Loucy (cell line): ENCODE data around the gene NLRC5.
"Not testable (repeated sequence)": the region's sequence is repeated elsewhere in the genome, so short reads cannot be mapped to it uniquely, and the experiment has no call there.

Experiments used
- H2AFZ ChIP-seq: fragments of 200-600 bp; sonication (generic); 2 replicates; pipeline ENCODE4 v1.6.0; 2016; ENCODE audit warnings: antibody characterized with exemption, mild to moderate bottlenecking, low read length, moderate library complexity
- H3F3A ChIP-seq: fragments of 200-600 bp; 2 replicates; pipeline ENCODE4 v1.6.0; 2016; ENCODE audit warnings: antibody characterized with exemption, low read depth, mild to moderate bottlenecking
- H3K27me3 ChIP-seq: fragments of 200-600 bp; sonication (generic); 2 replicates; pipeline ENCODE4 v1.6.1; 2014; ENCODE audit warnings: low read length, mild to moderate bottlenecking; ENCODE audit not compliant: insufficient read depth, poor library complexity, severe bottlenecking
- H3K36me3 ChIP-seq: fragments of 200-600 bp; sonication (generic); 2 replicates; pipeline ENCODE4 v1.6.1; 2016; ENCODE audit warnings: low read length; ENCODE audit not compliant: insufficient read depth
- H3K4me1 ChIP-seq: fragments of 200-600 bp; sonication (generic); 2 replicates; pipeline ENCODE4 v1.5.1; 2014; ENCODE audit warnings: low read length, mild to moderate bottlenecking; ENCODE audit not compliant: insufficient read depth, poor library complexity, severe bottlenecking
- H3K4me2 ChIP-seq: fragments of 200-600 bp; sonication (generic); 2 replicates; pipeline ENCODE4 v1.6.0; 2014; ENCODE audit warnings: antibody characterized with exemption, low read length, low read depth, mild to moderate bottlenecking; ENCODE audit not compliant: poor library complexity, severe bottlenecking
- H3K4me3 ChIP-seq: fragments of 200-600 bp; sonication (generic); 2 replicates; pipeline ENCODE4 v1.5.1; 2014; ENCODE audit warnings: low read length, mild to moderate bottlenecking, mixed read lengths; ENCODE audit not compliant: poor library complexity, severe bottlenecking
- H3K79me2 ChIP-seq: fragments of 200-600 bp; sonication (generic); 2 replicates; pipeline ENCODE4 v1.6.1; 2014; ENCODE audit warnings: low read length; ENCODE audit not compliant: insufficient read depth
- H3K9ac ChIP-seq: fragments of 200-600 bp; sonication (generic); 2 replicates; pipeline ENCODE4 v1.6.0; 2014; ENCODE audit warnings: mild to moderate bottlenecking, low read depth, low read length, moderate library complexity; ENCODE audit not compliant: poor library complexity, severe bottlenecking
- H3K9me2 ChIP-seq: fragments of 200-600 bp; sonication (generic); replicated peaks from 2 replicates; pipeline ENCODE4 v1.6.1; 2016; ENCODE audit warnings: low read depth, low read length, mixed read lengths
- H3K9me3 ChIP-seq: fragments of 200-600 bp; sonication (generic); 2 replicates; pipeline ENCODE4 v1.6.1; 2014; ENCODE audit warnings: mild to moderate bottlenecking, antibody characterized with exemption, low read length, low read depth; ENCODE audit not compliant: insufficient read depth
- H4K20me1 ChIP-seq: fragments of 200-600 bp; sonication (generic); 2 replicates; pipeline ENCODE4 v1.6.0; 2014; ENCODE audit warnings: antibody characterized with exemption, low read length, mild to moderate bottlenecking; ENCODE audit not compliant: insufficient read depth, poor library complexity, severe bottlenecking
- EZH2phosphoT487 ChIP-seq: fragments of 200-600 bp; IDR thresholded peaks from 2 replicates; pipeline ENCODE4 v1.6.1; 2018; ENCODE audit warnings: antibody characterized with exemption, mild to moderate bottlenecking, moderate library complexity, borderline replicate concordance
- TF ChIP-seq, protein P1 (sequence below): fragments of 200-600 bp; sonication (generic); conservative IDR thresholded peaks from 2 replicates; pipeline ENCODE4 v1.5.1; 2014; ENCODE audit warnings: mild to moderate bottlenecking, antibody characterized with exemption, low read length

NLRC5 gene

DNA sequence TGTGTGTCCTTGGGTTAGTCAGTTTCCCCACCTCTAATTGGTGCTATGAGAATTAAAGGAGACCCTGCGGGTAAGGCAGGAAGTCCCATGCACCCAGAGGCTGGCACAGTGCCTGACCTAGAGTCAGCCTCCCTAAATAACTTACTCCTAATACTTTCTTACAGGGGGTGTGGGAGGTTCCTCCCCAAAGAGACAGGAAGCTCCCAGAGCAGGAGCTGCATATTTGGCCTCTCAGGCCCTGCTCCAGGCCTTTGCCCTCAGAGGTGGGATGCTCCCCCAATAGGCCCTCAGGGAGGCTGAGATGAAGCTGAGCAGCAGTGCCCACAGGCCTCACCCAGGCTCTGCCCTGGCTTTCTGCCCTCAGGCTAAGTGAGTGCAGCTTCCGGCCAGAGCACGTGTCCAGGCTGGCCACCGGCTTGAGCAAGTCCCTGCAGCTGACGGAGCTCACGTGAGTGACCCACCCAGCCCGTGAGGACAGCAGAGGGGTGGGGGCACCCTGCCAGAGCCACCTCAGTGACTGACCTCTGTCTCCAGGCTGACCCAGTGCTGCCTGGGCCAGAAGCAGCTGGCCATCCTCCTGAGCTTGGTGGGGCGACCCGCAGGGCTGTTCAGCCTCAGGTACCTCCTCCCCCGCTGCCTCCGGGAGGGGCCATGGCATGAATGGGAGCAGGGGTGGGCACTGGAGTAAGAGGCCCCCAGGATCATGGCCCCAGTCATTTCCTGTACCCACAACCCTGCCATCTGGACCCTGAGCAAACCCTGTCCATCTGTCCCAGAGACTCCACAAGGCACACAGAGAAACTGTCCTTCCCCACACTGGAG, 71.9 kb downstream of the NLRC5 start:
- H3K9ac ChIP-seq: no peak overlapping the region
- no peaks in the 10 kb centered on the region for H3K79me2 ChIP-seq
- no peaks in the 10 kb centered on the region for H3K4me1 ChIP-seq
- peaks cover 6% of the 10 kb centered on the region; the same call in 1 of the 2 replicates for H3F3A ChIP-seq
- H3K4me2 ChIP-seq: no peak overlapping the region
- H2AFZ ChIP-seq: no peak overlapping the region
- H3K27me3 ChIP-seq: no peaks in the 10 kb centered on the region
- H3K9me2 ChIP-seq: no peaks in the 10 kb centered on the region
- no peaks in the 10 kb centered on the region for H3K9me3 ChIP-seq
- H3K4me3 ChIP-seq: no peak overlapping the region
- no peak for TF ChIP-seq EZH2phosphoT487
- TF ChIP-seq, protein P1, sequence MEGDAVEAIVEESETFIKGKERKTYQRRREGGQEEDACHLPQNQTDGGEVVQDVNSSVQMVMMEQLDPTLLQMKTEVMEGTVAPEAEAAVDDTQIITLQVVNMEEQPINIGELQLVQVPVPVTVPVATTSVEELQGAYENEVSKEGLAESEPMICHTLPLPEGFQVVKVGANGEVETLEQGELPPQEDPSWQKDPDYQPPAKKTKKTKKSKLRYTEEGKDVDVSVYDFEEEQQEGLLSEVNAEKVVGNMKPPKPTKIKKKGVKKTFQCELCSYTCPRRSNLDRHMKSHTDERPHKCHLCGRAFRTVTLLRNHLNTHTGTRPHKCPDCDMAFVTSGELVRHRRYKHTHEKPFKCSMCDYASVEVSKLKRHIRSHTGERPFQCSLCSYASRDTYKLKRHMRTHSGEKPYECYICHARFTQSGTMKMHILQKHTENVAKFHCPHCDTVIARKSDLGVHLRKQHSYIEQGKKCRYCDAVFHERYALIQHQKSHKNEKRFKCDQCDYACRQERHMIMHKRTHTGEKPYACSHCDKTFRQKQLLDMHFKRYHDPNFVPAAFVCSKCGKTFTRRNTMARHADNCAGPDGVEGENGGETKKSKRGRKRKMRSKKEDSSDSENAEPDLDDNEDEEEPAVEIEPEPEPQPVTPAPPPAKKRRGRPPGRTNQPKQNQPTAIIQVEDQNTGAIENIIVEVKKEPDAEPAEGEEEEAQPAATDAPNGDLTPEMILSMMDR: no peak
- H3K36me3 ChIP-seq: peaks cover 41% of the 10 kb centered on the region; the same call in 1 of the 2 replicates
- H4K20me1 ChIP-seq: no peaks in the 10 kb centered on the region

DNA sequence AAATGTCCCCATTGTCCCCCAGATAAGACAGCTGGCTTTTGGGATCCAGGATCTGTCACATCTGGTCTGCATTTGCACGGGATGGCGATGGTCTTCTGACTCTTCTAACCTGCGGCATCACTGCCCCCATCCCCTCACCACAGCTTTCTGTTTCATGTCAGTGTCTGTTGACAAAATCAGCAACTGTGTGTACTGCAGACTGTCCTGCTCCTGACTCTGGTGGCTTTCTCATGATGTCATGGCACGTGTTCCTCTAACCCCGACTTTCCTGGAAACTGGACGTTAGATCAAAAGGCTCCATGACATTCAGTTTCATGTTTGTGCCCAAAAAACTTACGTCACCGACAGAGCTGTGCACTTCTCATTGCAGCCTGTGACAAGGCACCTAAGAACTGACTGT, 73.0 kb downstream of the NLRC5 start:
- TF ChIP-seq, protein P1: no peak
- no peak for TF ChIP-seq EZH2phosphoT487
- peaks cover 38% of the 10 kb centered on the region; the same call in 1 of the 2 replicates for H3K36me3 ChIP-seq
- H3K4me2 ChIP-seq: no peak overlapping the region
- no peak overlapping the region for H3K9ac ChIP-seq
- H4K20me1 ChIP-seq: no peaks in the 10 kb centered on the region
- no peaks in the 10 kb centered on the region for H3K4me1 ChIP-seq
- H2AFZ ChIP-seq: no peak overlapping the region
- no peak overlapping the region for H3K4me3 ChIP-seq
- H3K79me2 ChIP-seq: no peaks in the 10 kb centered on the region
- peaks cover 6% of the 10 kb centered on the region; the same call in 1 of the 2 replicates for H3F3A ChIP-seq
- no peaks in the 10 kb centered on the region for H3K9me2 ChIP-seq
- no peaks in the 10 kb centered on the region for H3K9me3 ChIP-seq
- H3K27me3 ChIP-seq: no peaks in the 10 kb centered on the region

DNA sequence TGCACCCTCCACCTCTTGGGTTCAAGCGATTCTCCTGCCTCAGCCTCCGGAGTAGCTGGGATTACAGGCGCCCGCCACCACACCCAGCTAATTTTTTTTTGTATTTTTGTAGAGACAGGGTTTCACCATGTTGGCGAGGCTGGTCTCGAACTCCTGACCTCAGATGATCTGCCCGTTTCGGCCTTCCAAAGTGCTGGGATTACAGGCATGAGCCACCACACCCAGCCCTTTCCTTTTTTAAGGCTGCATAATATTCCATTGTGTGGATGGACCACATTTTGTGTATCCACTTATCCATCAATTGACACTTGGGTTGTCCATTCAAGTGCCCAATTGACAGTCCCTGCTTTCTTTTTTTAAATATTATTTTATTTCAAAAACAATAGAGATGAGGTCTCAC, 73.8 kb downstream of the NLRC5 start:
- H3K9me2 ChIP-seq, H3K4me1 ChIP-seq, H3K4me3 ChIP-seq, H3K9me3 ChIP-seq, H3F3A ChIP-seq, H3K9ac ChIP-seq, H3K79me2 ChIP-seq, H4K20me1 ChIP-seq, H3K27me3 ChIP-seq, H3K4me2 ChIP-seq, H2AFZ ChIP-seq: not testable (repeated sequence)
- H3K36me3 ChIP-seq: peaks cover 29% of the 10 kb centered on the region; the same call in 1 of the 2 replicates
